Muscle of arm (tissue), 14 donors: ENCODE data around the gene FMN1. TPM values are rescaled to one million over a fixed set of nuclear protein-coding genes. Genes with fewer than 3 reads are reported as not detected.

Experiments
- DNase-seq: peaks from one replicate; pipeline ENCODE4 v3.0.0-alpha.2; 2013
- long read RNA-seq, 11 donors: transcript quantifications; one replicate each; lab custom pipeline, GENCODE V29; 2026
- polyA plus RNA-seq, 12 donors: library from polyadenylated mRNA; unstranded; fragments of 120-200 nt; gene quantifications; one replicate each; pipeline ENCODE4 v1.2.1, GENCODE V29; 2013; ENCODE audit not compliant: insufficient read length in 12 of 12

FMN1 gene
- polyA plus RNA-seq: 1 to 10 TPM in 11 of 12 donors, not detected in 1; 1.2 to 4.2 (median 2.2) TPM
- long read RNA-seq, donor 1: 0 reads
- long read RNA-seq, donor 2: 0 reads
- long read RNA-seq, donor 3: 0 reads
- long read RNA-seq, donor 4: 0 reads
- long read RNA-seq, donor 5: 0 reads
- long read RNA-seq, donor 6: 0 reads
- long read RNA-seq, donor 7: 0 reads
- long read RNA-seq, donor 8, full-length matches to known transcripts: 1 of 1 reads
- long read RNA-seq, donor 8, partial matches to known transcripts: 0 of 1 reads
- long read RNA-seq, donor 8, other reads (novel, unspliced or antisense): 0 of 1 reads
- long read RNA-seq, donor 9: 0 reads
- long read RNA-seq, donor 10: 0 reads
- long read RNA-seq, donor 11: 0 reads

- DNase-seq: peak; percentile 86
Measured at GRCh38 chr15:33194704-33195670, at the start of gene FMN1. TSS of gene FMN1 (minus strand) at chr15:33194714. CDS start at chr15:33154914, 39,800 bp downstream.

DNA sequence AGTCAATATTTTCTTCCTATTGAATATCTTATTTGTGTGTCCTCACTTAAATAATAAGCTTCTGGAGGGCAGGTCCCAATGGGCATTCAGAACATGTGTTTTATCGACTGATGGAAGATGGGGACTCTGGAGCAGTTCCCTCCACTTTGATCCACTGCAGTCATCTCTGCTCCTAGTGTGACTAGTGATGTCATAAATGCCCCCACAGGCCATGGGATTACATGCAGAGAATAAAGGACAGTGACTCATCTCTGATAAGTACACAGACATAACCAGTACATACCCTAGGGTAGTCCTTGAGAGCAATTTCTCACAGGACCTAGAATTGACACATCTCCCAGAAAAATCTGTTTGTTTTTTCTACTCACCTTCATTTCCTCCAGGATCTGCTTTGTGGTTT, 49.4 kb upstream of the FMN1 start:
- DNase-seq: no peak

- DNase-seq: no peak
Measured at GRCh38 chr15:33243393-33243792, 48.9 kb upstream of the FMN1 start.

DNA sequence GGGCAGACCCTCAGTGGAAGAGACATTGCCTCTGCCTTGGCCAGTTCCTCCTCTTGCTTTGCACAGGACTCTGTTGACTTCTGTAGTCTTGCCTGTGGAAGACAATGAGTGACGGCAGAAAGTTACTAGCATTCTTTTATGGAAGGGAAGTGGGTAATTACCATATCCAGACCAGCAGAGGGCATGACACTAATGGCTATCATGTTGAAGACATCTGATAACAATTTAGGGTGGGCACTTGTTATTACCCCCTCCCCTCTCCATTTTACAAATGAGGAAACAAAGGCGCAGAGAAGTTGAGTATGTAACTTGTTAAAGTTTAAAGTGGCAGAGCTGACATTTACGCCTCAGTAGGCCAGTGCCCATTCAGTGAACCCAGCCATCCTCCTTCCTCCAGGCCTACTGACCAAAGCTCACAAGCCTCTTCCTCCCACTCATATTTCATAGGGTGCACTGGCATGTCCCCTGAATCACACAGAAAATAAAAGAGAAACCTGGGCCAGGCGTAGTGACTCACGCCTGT, 48.2 kb upstream of the FMN1 start:
- no peak for DNase-seq

- no peak for DNase-seq
Measured at GRCh38 chr15:33242165-33242564, 47.7 kb upstream of the FMN1 start.

DNA sequence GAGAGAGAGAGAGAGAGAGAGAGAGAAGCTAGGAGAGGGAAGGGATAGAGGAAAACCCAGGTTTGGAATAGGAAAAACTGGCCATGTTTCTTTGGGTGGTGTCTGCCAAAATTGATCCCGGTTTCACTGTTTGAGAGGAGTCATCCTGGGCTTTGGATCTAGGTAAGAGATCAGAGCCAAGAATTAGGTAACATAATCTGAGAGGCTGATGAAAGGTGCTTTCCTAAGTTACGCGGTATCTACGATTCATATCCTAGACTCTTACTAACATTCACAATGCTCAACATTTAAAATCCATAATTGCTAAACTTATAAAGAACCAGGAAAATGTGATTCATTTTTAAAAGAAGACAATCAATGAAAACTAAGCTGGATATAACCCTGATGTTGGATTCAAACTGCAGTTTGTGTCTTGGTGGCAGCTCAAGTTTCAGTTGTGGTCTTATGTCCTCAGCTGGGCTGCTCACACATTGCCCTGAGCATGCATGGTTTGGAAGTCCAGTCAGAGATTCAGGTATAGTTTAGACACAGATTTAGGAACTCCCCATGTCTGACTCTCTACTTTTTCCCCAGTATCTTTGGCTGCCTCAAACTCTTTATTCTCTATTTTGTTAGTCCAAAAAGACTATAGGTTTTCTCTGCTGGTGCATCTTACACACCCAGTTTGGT, 42.5 kb upstream of the FMN1 start:
- no peak for DNase-seq

GRCh38 chr15:33234020-33234461, 39.5 kb upstream of the FMN1 start:
- no peak for DNase-seq

- DNase-seq: no peak
Measured at GRCh38 chr15:33226559-33227181, 32.2 kb upstream of the FMN1 start.

DNA sequence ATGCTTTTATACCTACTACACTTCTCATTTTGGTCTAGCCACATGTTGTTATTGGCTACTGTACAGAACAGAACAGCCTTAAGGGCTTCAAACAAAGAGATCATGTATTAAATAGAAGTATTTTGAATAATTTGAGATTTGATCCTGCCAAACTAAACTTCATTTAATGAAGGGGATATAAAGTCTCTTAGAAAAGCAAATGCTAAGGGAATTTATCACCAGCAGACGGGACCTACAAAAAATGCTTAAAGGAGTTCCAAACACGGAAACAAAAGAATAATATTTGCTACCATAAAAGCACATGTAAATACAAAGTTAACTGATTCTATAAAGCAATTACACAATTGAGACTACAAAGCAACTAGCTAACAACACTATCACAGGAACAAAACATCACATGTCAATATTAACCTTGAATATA, 23.6 kb upstream of the FMN1 start:
- no peak for DNase-seq

DNA sequence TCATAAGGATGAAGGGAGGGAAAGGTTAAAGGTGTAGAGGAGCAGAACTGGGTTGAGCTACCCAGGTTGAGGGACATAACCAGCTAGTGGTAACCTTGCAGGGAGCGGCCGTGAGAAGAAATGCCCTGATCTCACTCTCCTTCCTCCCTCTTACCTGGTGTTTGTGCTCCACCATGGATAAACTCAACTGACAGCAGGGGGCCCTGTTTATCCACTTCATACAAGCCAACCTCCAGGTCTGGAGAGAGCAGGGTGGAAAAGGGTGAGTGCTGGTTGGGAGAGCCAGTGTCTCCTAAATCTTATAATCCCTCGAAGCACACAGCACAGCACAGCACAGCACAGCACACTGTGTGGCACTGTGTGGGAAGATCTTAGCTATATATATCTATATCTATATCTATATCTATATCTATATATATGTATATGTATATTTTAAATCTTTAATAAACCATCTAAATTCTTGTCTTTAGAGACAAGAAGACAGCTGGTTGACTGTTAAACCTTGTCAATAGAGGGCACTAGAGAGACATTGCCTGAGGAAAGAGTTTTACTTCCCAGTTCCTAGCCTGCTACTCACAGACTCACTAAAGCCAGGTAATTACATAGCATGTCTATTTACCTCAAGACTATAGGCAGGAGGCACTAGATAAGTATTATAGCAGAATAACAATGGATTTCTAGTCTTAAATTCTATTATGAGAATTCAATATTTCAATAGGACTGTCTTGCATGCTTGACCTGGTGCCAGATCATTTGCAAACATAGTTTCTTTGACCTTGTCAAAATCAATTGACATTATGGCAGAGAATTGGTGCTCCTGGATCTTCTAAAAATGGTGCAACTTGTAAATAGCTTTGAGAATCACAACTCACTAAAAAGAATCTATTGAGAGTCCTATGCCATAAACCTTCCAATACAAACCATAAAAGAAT, 21.7 kb upstream of the FMN1 start:
- DNase-seq: no peak

GRCh38 chr15:33211176-33211808, 16.8 kb upstream of the FMN1 start:
- no peak for DNase-seq

- DNase-seq: no peak
Measured at GRCh38 chr15:33209575-33210481, 15.3 kb upstream of the FMN1 start.

DNA sequence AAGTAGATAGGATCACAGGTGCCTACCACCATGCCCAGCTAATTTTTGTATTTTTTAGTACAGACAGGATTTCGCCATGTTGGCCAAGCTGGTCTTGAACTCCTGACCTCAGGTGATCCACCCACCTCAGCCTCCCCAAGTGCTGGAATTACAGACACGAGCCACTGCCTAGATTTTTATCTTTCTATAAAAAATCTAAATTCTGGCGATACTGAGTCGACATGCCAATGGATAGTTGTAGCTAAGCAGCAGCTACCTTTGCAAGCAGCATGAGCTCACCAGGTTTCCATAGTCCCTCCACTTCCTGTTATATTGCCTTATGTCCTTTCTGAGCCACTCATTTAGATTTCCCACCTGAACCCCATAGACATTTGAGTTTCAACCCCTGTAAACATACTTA, 13.1 kb upstream of the FMN1 start:
- no peak for DNase-seq

DNA sequence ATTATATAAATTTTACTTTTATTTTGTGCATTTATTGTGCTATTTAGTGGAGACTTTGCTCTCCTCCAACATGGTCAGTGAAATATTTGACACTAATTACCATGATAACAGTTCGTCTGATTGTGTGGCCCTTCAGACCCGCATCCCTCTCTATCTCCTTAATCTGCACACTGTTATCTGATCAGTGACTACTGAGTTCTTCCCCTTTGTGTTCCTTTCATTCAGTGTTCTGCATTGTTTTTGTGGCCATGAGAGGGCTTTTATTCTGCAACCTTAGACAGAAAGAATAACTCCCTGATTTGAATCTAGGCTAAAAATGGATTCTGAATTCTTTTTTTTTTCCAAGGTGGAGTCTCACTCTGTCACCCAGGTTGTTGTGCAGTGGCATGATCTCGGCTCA, 11.9 kb upstream of the FMN1 start:
- DNase-seq: no peak

GRCh38 chr15:33204926-33205325, 10.4 kb upstream of the FMN1 start:
- DNase-seq: no peak

DNA sequence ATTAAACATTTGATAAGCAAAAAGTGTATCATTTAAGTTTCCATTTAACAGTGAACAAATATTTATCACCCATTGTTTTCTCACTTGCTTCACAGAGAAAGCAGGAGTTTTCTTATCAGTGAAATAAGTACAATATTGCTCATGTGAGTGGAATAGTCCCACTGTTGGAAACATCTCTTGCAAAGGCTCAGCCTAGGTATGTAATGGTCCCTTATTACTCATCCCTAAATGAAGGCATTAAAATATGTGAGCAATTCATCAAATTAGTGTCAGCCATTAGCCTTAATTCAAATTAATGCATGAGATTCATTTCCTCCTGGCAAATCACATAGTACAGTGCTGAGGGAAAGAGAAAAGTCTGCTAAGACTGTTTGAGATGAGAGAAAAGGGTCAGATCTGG, 9.6 kb upstream of the FMN1 start:
- DNase-seq: no peak

DNA sequence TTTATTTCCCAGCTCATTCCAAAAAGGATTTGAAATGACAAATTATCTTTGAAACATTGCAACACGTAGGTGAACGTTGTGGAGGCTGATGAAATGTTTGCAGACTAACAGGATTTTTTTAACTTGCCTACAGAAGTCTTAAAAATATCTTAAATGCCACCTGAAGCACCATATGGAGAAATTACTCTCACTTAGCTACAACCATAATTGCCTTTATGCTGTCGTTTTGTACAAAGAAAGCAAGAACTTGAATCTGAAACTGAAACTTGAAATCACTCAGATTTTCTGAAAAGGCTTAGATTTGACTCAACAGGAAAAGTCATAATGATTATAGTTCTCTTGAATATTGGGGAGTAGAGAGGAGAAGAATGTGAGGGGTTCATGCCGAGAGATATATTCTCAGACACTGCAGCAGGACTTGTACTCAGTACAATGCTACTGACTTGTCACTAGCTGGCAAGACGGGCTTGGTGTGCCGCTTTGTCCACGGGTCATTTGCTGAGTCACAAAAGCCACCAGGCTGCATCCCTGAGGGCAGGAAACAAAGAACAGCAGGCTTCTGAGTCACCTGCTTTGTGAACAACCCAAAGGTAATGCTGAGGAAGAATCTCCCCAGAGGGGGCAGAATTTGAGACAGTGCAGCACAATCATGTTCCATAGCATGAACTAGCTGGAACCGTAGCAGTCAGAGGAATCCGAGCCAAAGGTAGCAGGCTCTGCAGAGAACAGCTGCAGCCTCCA, 7.1 kb upstream of the FMN1 start:
- no peak for DNase-seq

- no peak for DNase-seq
Measured at GRCh38 chr15:33200903-33201302, 6.4 kb upstream of the FMN1 start.
